ENCODE results near the gene MIAT. TPM values are rescaled to one million over a fixed set of nuclear protein-coding genes. Genes with fewer than 3 reads are reported as not detected.

Gene MIAT
- total RNA-seq, 1 experiment from 2014 or later = 0.49 TPM

DNA sequence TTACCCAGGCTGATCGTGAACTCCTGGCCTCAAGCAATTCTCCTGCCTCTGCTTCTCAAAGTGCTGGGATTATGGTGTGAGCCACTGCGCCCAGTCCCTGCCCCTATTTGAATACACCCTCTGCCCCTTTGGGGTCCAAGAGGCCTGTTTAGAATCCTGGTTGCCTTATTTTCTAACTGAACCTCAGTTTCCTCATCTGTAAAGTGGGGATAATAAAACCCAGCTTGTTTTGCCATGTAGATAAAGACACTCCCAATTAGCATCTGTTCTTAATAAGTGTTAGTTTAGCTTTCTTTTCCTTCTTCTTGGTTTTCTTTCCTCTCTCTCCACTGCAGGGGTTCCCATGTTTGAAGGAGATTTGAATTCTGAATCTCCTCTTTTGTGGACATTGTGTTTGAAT lies 4.8 kb downstream of the MIAT start:
- Mint-ChIP-seq H3K27me3 (ENCODE audit: insufficient read depth, unreplicated experiment) (peaks cover 12% of the 10 kb centered on the region), H3K36me3 (ENCODE audit: insufficient read depth, unreplicated experiment) (no peaks in the 10 kb centered on the region), H3K4me1 (ENCODE audit: insufficient read depth, unreplicated experiment) (peaks cover 17% of the 10 kb centered on the region), H3K27ac (ENCODE audit: low read depth, unreplicated experiment) (no peak overlapping the region), H3K4me3 (ENCODE audit: unreplicated experiment) (no peak overlapping the region), H3K9me3 (ENCODE audit: unreplicated experiment) (no peaks in the 10 kb centered on the region)
- intact Hi-C loops (cut with micrococcal nuclease) = no loop called here
- BruUV-seq (replicated peaks) = no TSS peak
- POLR2A ChIA-PET = interaction anchor here (0.6 kb wide), 1 partner anchor 298 kb away, joined by 3 read pairs; no protein-coding TSS in a partner anchor
- no peak for DNase-seq (ENCODE audit: unreplicated experiment)
- CTCF ChIA-PET = interaction anchor here (0.7 to 2.4 kb wide), 4 partner anchors 15 to 297 kb away, joined by 3 to 9 read pairs (median 3); no protein-coding TSS in a partner anchor
- TF ChIP-seq CTCF (IDR thresholded peaks at IDR 0.05; ENCODE audit: unreplicated experiment) = no peak

DNA sequence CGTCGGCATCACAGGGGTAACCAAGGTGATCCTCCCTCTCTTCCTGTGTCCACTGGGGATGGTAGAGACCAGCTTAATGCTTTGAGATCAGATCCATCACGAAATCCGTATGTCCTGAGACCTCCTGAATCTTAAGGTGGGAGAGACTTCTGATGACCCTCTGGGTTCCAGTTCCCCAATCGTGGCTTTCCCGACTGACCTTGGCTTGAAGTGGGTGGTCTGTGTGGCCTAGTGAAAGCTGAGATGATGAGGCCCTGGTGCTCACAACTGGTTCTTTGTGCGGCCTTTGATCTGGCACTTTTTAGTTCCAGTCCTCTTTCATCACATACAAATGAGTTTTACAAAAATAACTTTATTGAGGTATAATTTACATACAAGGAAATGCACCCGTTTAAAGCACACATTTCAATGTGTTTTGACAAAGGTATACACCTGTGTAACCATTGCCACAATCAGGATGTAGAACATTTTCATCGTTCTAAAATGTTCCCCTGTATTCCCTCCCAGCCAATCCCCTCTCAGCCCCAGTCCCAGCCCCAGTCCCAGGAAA lies 6.1 kb downstream of the MIAT start:
- TF ChIP-seq CTCF (IDR thresholded peaks at IDR 0.05; ENCODE audit: unreplicated experiment) = no peak
- Mint-ChIP-seq H3K4me3 (ENCODE audit: unreplicated experiment) (no peak overlapping the region), H3K9me3 (ENCODE audit: unreplicated experiment) (no peaks in the 10 kb centered on the region), H3K4me1 (ENCODE audit: insufficient read depth, unreplicated experiment) (peaks cover 13% of the 10 kb centered on the region), H3K27me3 (ENCODE audit: insufficient read depth, unreplicated experiment) (no peaks in the 10 kb centered on the region), H3K36me3 (ENCODE audit: insufficient read depth, unreplicated experiment) (no peaks in the 10 kb centered on the region), H3K27ac (ENCODE audit: low read depth, unreplicated experiment) (no peak overlapping the region)
- DNase-seq (ENCODE audit: unreplicated experiment) = no peak
- intact Hi-C loops (cut with micrococcal nuclease) = no loop called here
- no TSS peak for BruUV-seq (replicated peaks)
- ChIA-PET CTCF (interaction anchor here (0.9 to 4.1 kb wide), 4 partner anchors 15 to 298 kb away, joined by 3 to 19 read pairs (median 6); no protein-coding TSS in a partner anchor), POLR2A (interaction anchor here (0.6 kb wide), 1 partner anchor 9 kb away, joined by 3 read pairs; no protein-coding TSS in a partner anchor)

- intact Hi-C loops (cut with micrococcal nuclease) = loop anchor here (1.0 kb wide), 1 partner anchor 302 kb away; no protein-coding TSS in a partner anchor
- H3K9me3 Mint-ChIP-seq (ENCODE audit: unreplicated experiment) = no peaks in the 10 kb centered on the region
- H3K27me3 Mint-ChIP-seq (ENCODE audit: insufficient read depth, unreplicated experiment) = no peaks in the 10 kb centered on the region
- H3K4me1 Mint-ChIP-seq (ENCODE audit: insufficient read depth, unreplicated experiment) = peaks cover 8% of the 10 kb centered on the region
- no peak overlapping the region for H3K27ac Mint-ChIP-seq (ENCODE audit: low read depth, unreplicated experiment)
- no peak for TF ChIP-seq CTCF (IDR thresholded peaks at IDR 0.05; ENCODE audit: unreplicated experiment)
- POLR2A ChIA-PET = interaction anchor here (1.0 to 2.2 kb wide), 2 partner anchors 34 to 183 kb away, joined by 3 to 7 read pairs; partner anchors contain the start of genes HPS4 and SRRD
- no peak overlapping the region for H3K4me3 Mint-ChIP-seq (ENCODE audit: unreplicated experiment)
- no TSS peak for BruUV-seq (replicated peaks)
- no peaks in the 10 kb centered on the region for H3K36me3 Mint-ChIP-seq (ENCODE audit: insufficient read depth, unreplicated experiment)
- DNase-seq (ENCODE audit: unreplicated experiment) = no peak
- CTCF ChIA-PET = interaction anchor here (0.6 to 4.1 kb wide), 15 partner anchors 11 to 532 kb away, joined by 3 to 19 read pairs (median 4); no protein-coding TSS in a partner anchor
Observed at GRCh38 chr22:26665813-26666231, 8.4 kb downstream of the MIAT start.

- H3K27ac Mint-ChIP-seq (ENCODE audit: low read depth, unreplicated experiment) = no peak overlapping the region
- no peak for TF ChIP-seq CTCF (IDR thresholded peaks at IDR 0.05; ENCODE audit: unreplicated experiment)
- intact Hi-C loops (cut with micrococcal nuclease) = no loop called here
- H3K9me3 Mint-ChIP-seq (ENCODE audit: unreplicated experiment) = no peaks in the 10 kb centered on the region
- POLR2A ChIA-PET = interaction anchor here (1.1 kb wide), 1 partner anchor 77 kb away, joined by 3 read pairs; the partner anchor contains the start of gene TPST2
- no peak overlapping the region for H3K4me3 Mint-ChIP-seq (ENCODE audit: unreplicated experiment)
- no peaks in the 10 kb centered on the region for H3K27me3 Mint-ChIP-seq (ENCODE audit: insufficient read depth, unreplicated experiment)
- H3K36me3 Mint-ChIP-seq (ENCODE audit: insufficient read depth, unreplicated experiment) = peaks cover 5% of the 10 kb centered on the region
- H3K4me1 Mint-ChIP-seq (ENCODE audit: insufficient read depth, unreplicated experiment) = peaks cover 15% of the 10 kb centered on the region
- no peak for DNase-seq (ENCODE audit: unreplicated experiment)
- CTCF ChIA-PET = interaction anchor here (0.5 to 4.1 kb wide), 6 partner anchors 17 to 1248 kb away, joined by 3 to 19 read pairs (median 3); no protein-coding TSS in a partner anchor
- BruUV-seq (replicated peaks) = no TSS peak
Observed at GRCh38 chr22:26667140-26667539, 9.8 kb downstream of the MIAT start.

All from MCF 10A (cell line).